Activated T-cell treated with anti-CD3 and anti-CD28 coated beads, Interleukin-2, amount 50 U/mL, for 1 hour (primary cell): ENCODE results near the gene GGNBP2.
A peak's percentile ranks its signal among the peaks of the same experiment; 100 is the strongest.

ENCODE experiments used
- DNase-seq: peaks from one replicate; pipeline ENCODE4 v3.0.0-alpha.2; 2020

GGNBP2 gene

GRCh38 chr17:36515837-36516236 lies 28.9 kb upstream of the GGNBP2 start:
- DNase-seq, result no peak

- no peak for DNase-seq
Measured at GRCh38 chr17:36523113-36523512, 21.6 kb upstream of the GGNBP2 start.

DNA sequence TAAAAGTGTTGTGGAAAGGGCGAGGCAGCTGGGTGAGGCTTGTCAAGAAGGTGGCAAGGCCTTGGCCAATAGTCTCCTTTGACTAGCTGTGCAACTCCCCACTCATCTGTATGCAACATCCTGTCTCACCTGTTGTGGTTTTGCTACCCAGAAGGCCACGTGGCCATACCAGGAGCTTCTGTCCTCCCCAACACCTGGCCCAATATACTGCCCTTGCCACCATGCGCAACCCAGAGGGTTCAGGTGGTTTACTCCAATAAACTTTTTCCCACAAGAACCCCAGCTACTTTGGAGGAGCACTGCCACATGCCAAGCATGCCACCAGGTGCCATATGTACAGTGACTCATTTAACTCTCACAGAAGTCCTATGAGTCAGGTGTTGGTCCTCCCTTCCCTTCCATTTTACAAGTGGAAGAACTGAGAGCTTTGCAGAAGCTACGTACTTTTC lies 20.3 kb upstream of the GGNBP2 start:
- no peak for DNase-seq

- no peak for DNase-seq
Measured at GRCh38 chr17:36525113-36525512, 19.6 kb upstream of the GGNBP2 start.

GRCh38 chr17:36525888-36526287 lies 18.8 kb upstream of the GGNBP2 start:
- DNase-seq, result no peak

DNA sequence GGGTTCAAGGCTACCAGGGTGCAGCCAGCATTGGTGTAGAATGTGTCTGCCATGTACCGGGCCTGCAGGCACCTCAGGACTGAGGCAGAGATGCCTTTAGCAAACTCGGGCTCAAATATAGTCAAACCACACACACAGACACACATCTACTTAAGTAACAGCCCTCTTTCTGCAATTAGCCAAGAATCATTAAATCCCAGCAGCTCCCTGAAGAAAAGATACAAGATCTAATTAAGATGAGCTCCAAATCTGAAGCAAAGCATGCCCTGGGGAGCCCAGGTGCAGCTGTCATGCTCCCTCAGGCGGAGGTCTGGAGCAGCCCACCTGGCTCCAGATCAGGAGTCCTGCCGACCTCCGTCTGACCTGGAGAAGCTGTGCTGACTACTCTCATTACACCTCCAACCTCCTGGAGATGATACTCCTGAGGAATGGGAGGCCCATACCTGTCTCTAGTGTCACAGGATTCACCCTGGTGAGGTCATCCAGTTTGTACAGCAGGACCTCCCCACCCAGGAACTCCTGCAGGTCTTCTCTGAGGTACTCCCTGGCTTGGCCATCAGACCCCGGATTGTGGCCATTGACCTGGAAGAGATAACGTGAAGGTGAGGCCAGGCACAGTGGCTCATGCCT lies 17.0 kb upstream of the GGNBP2 start:
- no peak for DNase-seq

GRCh38 chr17:36529121-36529520 lies 15.6 kb upstream of the GGNBP2 start:
- no peak for DNase-seq

DNA sequence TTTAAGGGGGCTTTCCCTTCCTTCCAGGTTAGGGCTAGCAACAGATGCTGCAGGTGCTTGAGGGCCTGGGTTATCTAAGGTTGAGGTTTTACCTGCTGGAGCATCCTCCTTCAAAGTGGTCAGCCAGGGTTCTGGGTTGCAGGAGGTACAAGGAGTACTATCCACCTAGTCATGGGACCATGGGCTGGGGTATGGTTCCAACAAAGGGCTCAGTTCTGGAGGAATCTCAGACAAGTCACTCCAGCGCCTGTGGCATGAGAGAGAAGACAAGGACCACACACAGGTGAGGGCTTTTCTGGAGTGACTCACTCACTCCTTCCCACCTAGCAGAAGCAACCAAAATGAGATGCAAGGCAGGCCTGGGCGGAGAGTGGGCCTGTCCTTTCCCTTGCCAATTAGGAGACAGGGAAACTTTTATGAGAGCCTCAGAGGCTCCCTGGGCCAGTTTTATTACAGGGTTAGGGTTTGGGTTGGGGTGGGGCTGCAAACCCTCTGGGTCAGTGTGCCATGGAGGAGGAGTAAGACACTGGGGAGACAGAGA lies 12.2 kb upstream of the GGNBP2 start:
- DNase-seq, result no peak

GRCh38 chr17:36533935-36534839 lies 10.5 kb upstream of the GGNBP2 start:
- peak; percentile 66 for DNase-seq

GRCh38 chr17:36534840-36535668 lies 9.7 kb upstream of the GGNBP2 start, which contains the start of the genes MYO19 and PIGW:
MYO19 (minus strand) TSS chr17:36534868; CDS start chr17:36532538, 2,330 bp downstream.
PIGW (plus strand) TSS chr17:36534987; CDS start chr17:36537102, 2,115 bp downstream.
- DNase-seq, result peak; percentile 85

DNA sequence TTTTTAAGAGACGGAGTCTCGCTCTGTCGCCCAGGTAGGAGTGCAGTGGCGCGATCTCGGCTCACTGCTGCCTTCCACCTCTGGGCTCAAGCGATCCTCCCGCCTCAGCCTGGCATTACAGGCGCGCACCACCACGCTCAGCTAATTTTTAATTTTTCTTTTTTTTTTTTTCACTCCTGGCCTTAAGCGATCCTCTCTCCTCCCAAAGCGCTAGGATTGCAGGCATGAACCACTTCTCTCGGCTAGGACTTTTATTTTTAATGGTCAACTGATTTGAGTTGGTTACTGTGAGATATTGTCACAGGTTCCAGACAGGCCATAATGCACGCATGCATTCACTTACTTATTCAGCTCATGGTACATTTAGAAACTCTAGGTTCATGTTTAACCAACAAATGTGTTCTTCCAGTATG lies 9.0 kb upstream of the GGNBP2 start:
- DNase-seq, result no peak

GRCh38 chr17:36540696-36541095 lies 4.0 kb upstream of the GGNBP2 start:
- no peak for DNase-seq

- no peak for DNase-seq
Measured at GRCh38 chr17:36542755-36543154, 2.0 kb upstream of the GGNBP2 start.

DNA sequence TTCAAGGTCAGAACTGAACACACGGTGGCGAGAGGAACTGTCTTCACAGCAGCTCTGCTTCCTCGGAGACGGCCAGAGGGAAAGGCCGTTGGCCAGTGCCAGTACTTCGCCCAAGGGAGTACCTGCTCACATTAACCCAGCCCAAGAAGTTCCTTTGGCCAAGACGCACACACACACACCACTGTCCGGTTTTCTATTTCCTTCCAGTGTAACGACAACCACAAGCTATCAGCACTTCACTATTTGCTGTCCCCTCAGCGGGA lies 744 bp upstream of the GGNBP2 start:
- DNase-seq, result no peak

DNA sequence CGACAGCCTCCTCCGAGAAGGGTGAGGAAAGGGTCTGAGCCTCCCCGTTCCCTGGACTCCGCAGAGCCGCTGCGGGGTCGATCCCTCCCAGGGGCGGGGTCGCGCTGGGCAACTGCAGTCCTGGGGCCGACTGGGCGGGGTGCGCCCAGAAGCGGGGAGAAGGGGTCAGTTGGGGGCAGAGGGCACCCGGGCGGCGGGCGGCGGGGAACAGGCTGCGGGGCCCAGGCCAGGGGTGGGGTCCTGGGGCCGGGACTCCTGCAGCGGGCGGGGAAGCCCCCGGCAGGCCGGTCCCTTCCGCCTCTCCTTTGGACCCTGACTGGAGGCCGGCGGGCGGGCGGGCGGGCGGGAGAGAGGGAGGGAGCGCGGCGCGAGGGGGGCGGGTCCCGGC lies 352 bp downstream of the GGNBP2 start:
- DNase-seq, result no peak

DNA sequence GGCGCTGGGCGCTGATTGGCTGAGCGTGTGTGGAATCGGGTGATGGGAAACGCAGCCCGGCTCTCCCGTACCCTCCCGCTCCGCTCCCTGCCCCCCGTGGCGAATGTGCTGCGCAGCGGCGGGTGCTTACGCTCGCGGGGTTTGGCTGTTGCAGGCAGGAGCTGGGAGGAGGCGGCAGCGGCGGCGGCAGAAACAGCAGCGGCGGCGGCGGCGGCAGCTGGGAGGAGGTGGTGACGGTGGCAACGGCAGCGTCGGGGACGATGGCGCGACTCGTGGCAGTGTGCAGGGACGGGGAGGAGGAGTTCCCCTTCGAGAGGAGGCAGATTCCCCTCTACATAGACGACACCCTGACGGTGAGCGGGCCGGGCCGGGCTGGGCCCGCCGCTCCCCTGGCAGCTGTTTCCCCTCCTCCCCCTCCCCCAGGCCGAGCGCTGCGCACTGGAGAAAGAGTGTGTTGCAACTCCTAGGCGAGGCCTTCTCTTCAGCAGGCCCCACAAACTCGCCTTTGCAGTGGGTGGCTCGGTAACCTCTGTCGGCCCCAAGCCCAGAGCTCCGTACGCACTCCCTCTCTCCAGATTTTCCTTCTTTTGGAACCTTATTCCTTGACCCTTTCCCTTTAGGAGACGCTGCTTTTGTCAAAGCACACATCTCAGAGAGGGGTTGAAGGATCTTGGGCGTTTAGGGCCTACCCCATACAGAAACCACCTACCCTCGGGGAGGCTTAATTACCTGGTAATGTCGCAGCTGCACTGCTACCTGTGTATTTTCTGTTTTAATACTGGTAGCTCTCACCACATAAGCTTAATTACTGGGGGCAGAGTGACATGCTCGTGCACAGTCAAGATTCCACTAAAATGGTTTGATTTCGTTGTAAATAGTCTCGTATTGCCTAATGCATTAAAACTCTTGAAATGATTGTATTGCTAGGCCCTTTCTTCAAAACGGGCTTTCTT lies 1.0 kb downstream of the GGNBP2 start:
- peak; percentile 98 for DNase-seq

DNA sequence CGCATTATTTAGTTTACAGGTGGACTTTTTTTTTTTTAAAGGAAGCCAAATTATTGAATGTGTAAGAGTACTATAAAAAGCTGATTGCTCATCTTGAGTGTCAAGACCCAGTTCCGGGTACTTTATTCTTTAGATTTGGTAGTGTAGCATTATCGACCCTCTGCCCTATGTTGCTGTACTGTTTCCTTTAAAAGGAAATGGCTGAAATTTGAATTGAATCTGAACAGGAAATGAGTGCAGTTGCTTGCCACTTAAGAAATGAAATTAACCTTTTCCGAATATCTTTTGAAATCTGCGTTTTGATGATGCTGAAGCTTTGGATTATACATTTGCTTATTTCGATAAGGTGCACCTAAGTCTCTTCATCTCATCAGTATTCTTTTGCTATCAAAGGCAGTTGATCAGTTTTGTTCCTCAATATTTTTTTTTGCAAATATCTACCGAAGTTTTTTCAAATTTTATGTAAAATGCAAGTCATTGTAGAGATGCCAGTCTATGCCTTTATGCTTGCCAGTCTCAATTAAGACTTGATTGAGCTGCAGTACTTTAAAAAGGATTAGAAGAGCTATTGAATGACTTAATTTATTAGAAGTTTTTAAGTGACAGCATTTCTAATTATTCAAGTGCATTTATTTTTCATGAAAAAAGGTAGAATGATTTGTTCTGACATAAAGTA lies 1.8 kb downstream of the GGNBP2 start:
- DNase-seq, result no peak

DNA sequence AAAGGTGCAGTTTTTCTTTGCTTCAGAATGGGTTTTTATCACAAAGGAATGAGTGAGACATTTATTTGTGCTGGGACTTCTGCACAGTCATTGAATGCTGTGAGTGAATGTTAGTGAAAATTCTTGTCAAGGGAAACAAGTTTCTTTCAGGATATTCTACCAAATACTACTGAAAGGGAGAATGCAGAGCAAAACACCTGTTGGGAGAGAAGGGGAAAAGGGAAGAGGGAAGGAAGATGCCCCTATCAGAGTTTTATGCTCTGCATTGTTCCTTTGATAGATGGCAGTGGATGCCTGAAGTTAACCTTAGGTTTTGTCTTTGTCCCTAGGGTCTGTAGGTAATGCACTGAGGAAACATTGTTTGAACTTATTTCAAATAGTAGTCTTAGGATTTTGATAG lies 3.1 kb downstream of the GGNBP2 start:
- no peak for DNase-seq

DNA sequence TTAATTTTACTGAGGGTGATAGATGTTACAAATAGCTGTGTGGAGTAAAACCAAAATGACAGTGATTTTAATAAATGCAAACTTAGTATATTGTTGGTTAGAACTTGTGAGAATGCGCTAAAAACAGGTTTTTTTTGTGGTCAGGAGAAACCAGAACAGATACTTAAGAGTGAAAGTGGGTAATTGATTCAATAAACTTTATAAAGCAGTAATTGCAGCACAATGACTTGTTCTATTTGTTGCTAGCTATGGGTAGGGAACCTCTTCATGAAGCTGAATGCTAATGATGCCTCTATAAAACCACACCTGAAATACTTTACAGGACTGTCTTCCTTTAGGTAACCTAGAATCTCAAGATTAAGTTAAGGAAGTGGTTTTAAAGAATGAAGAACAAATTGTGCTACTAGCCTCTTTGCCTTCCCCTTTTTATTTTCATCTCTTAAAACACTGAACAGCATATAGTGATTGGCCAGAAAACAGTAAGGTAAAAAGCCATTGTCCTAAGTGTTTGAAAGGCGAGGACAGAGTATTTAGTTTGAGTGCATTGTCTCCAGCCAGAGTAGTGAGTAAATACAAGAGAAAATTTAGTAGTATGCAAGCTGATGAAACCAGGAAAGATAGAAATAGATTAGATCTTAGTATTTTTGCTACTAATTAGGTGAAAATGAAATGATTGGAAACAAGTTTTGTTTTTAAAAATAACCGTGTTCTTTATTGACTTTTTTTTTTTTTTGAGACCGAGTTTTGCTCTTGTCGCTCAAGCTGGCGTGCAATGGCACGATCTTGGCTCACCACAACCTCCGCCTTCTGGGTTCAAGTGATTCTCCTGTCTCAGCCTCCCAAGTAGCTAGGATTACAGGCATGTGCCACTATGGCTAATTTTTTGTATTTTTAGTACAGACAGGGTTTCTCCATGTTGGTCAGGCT lies 6.0 kb downstream of the GGNBP2 start:
- no peak for DNase-seq

DNA sequence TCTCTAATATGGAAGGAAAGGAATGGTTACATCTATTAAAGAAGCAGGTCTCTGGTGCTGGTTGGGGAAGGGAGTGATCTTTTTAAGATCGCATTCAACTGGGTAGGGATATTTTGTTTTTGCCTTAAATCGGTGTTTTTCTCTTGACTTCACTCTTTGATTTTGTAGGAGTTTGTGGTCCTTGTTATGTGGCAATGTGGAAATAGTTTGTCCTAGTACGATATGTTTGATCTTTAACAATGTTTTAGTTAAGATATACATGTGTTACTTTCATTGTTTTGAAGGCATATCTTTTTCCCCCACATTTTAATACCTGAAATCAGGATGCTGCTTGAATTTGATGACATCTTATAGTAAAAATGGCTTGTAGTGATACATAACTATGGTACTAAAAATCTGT lies 8.7 kb downstream of the GGNBP2 start:
- no peak for DNase-seq
